PC-9 (cell line): Measurements from ENCODE around the gene LAMP1.

Source experiments
- EZH2 ChIP-seq: fragments of 200-600 bp; sonication (generic); IDR thresholded peaks from 2 replicates; pipeline ENCODE4 v1.8.0; 2017; ENCODE audit warnings: antibody characterized with exemption, low read depth
- TF ChIP-seq, protein P1 (sequence below): fragments of 200-600 bp; sonication (generic); conservative IDR thresholded peaks from 2 replicates; pipeline ENCODE4 v1.6.1; 2017; ENCODE audit warnings: mixed run types, antibody characterized with exemption, mild to moderate bottlenecking, moderate library complexity

DNA sequence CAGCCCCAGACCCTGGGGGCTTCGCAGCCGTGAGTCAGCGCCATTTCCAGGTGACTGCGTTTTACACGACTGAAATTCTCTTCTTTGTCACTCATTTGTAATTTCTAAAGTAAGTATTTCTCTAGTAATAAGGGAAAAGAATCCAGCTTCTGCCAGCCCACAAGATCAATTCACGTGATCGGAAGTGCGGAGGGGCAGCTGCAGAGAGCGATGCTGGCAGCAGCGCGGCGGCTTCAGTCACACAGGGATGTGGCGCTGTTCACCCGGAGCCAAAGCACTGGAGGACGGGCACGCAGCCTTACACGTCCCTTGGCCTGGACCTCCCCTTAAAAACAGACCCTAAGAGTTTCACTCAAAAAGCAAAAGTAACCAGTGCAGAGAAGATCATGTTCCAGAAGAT is 48.4 kb downstream of the LAMP1 start:
- TF ChIP-seq, protein P1, sequence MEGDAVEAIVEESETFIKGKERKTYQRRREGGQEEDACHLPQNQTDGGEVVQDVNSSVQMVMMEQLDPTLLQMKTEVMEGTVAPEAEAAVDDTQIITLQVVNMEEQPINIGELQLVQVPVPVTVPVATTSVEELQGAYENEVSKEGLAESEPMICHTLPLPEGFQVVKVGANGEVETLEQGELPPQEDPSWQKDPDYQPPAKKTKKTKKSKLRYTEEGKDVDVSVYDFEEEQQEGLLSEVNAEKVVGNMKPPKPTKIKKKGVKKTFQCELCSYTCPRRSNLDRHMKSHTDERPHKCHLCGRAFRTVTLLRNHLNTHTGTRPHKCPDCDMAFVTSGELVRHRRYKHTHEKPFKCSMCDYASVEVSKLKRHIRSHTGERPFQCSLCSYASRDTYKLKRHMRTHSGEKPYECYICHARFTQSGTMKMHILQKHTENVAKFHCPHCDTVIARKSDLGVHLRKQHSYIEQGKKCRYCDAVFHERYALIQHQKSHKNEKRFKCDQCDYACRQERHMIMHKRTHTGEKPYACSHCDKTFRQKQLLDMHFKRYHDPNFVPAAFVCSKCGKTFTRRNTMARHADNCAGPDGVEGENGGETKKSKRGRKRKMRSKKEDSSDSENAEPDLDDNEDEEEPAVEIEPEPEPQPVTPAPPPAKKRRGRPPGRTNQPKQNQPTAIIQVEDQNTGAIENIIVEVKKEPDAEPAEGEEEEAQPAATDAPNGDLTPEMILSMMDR, result no peak
- TF ChIP-seq EZH2, result no peak
